Stimulated activated naive CD4-positive, alpha-beta T cell (primary cell): Measurements from ENCODE around the gene STARD9.
"Not testable (repeated sequence)": the region's sequence is repeated elsewhere in the genome, so short reads cannot be mapped to it uniquely, and the experiment has no call there.

Experiments
- DNase-seq, 6 experiments: peaks; one replicate each; lab custom pipeline; 2025; lab: John Stamatoyannopoulos, UW

The STARD9 gene

DNA sequence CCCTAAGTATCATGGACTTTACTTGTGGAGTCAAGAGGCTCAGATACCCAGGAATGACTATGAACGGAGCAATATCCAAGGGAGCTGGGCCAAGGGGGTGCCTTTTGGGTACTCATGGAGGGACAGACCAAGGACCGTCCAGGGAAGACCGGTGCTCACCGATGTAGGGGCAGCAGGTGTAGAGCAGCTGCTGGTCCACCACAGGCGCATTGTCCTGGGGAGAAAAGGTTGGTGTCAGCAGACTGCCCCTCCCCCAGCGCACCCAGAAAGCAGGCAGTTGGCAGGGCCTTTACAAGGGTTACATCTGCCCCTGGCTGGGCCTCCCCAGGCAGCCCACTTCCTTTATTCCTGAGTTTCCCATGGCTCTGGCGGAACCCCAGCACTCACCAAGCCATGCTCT, 154.0 kb downstream of the STARD9 start:
- no peak for DNase-seq

DNA sequence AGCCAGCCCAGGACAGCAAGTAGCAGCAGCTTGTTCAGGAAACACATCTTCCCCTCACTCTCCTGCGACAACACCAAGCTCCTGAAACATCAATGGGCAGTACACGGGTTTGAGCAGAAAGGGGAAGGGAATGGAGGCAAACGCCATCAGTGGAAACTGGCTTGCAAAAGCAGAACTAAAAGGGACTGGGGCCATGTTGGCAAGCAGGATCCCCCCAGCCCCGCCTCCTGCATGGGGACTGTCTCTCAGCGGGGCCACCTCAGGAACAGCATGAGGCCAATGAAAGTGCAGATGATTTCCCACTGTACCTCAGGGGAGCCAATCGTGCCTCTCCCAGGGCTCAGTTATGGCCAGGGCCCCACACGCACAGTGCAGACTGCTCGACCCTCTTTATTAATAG, 154.7 kb downstream of the STARD9 start:
- no peak for DNase-seq

DNA sequence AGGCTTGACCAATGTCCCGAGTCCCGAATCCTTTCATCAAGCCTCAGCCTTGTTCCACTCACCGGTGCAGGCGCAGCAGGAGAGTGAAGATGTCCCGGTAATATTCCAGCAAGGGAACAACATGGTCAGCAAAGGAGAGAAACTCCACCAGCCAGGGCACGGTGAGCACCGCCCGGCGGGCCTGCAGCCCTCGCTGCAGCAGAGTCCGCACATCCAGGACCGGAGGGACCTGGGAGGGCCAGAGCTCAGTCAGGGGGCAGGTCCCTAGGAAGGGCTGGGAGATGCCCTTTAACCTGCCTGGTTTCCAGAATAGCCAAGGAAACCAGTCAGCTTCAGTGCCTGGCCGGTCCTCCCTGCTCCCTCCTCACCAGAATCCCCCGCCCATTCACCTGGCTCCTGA, 155.1 kb downstream of the STARD9 start:
- DNase-seq: no peak

DNA sequence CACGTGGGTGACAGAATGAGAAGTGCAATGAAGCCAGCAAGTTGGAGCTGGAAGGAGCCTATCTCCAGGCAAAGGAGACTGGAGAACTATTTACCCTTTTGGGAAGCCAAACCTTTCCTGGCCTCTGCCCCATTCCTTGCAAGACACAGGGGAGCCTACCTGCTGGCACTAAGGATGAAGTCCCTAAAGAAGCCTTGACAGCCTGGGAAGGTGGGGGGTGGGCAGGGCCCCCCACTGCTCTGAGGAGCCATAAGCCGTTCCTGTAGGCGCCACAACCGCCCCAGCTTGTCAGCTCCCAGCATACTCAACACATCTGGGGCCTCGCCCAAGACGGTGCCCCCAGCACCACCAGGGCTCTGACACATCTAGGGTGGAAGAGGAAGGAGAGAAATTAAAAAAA, 156.1 kb downstream of the STARD9 start:
- DNase-seq: no peak

DNA sequence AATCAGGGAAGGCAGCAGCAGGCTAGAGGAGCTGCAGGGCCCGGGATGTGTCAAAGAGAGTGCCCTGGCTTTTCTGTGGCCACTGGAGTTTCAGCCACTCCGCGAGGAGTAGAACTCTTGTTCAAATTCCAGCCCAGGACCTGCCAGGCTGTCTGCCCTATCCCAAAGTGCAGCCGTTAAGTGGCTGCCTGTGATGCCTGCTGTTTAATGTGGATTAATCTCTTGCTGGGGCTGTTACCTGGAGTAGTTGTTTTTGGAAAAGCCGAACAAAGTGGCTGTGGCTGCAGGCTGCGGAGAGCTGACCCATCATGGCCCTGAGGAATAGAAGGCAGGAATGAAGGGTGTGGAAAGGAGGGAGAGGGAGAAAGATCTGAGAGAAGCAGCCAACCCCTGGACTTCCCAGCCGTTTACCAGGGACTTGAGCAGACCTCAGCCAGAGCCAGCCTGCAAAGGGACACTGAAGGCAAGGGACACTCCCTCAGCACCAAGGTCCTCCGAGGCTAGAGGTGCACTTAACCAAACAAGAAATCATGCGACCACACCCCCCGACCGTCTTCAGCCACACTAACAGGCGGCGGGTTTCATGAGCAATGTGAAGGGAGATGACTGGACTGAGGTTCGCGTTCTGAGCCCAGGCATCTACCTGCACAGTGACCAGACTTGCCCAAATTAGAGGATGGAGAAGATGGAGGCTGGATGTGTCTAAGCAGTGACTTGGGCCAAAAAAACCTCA, 156.9 kb downstream of the STARD9 start:
- DNase-seq: no peak

DNA sequence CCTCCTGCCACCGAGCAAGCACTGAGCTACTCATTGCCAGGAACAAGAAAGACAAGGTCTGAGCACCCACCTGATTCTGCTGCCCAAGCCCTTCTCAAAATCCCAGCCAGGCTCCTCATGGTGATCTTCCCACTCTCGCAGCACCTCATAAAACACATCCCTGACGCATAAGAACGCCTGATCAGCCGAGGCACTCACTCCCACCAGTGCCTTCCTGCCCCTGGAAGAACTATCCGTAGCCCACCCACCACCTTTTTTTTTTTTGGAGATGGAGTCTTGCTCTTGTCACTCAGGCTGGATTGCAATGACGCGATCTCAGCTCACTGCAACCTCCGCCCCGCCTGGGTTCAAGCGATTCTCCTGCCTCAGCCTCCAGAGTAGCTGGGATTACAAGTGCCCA, 157.6 kb downstream of the STARD9 start:
- DNase-seq: no peak

DNA sequence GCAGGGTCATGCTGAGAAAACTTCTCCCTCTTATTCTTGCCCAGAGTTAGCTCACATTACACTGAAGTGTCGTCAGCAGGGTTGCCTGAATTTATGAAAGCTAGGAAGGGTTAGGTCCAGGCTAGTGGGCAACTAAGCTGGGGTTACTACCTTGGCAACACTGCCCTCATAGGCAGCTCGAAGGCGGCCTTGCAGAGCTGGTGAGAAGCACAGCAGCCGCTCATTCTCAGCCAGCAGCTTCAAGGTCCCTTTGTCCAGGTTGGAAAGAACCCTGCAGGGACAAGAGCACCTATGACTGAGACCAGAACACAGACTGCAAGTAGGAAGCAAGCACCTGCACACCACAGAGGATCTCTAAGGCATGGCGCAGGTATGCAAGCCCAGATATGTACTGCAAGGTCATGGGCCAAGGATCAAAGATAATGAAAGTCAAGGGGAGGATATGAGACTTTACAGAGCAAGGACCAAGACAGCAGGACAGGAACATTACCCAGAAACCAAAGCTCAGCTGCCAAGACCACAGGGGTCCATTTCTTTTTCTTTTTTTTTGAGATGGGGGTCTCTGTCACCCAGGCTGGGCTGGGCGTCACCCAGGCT, 158.8 kb downstream of the STARD9 start:
- DNase-seq: no peak

DNA sequence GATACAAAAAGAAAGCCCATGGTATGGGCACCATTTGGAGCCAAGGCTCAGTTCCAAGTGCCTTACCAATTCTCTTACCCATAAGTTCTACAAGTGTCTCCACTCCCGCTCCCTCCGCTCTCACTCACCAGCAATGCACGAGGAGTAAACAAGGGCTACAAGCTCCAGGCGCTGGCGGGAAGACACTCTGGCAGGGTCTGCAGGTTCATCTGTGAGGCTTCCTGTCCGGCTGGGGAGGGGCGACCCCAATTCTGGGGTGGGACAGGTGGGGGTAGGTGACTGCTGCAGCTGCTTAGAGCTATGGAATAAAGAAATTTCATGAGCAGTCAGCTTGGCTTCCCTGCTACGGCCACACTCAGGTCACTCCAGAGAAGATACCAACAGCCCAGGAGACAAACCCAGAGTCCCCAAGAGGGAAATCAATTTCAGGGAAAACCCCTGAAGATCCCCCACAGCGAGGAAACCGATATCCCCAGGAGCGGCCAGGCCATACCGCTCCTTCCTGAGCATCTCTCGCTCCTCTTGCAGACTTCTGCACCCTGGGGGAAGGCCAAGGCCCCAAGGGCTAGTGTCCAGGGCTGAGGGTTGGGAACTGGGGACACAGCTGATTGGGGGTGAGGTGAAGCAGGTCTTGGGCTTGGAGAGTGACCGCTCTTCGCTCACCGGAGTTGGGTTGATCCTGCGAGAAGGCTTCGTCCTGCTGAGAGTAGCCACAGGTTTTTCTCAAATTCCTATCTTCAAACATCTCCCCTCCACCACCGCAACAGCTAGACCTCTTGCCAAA, 160.2 kb downstream of the STARD9 start:
- no peak for DNase-seq

DNA sequence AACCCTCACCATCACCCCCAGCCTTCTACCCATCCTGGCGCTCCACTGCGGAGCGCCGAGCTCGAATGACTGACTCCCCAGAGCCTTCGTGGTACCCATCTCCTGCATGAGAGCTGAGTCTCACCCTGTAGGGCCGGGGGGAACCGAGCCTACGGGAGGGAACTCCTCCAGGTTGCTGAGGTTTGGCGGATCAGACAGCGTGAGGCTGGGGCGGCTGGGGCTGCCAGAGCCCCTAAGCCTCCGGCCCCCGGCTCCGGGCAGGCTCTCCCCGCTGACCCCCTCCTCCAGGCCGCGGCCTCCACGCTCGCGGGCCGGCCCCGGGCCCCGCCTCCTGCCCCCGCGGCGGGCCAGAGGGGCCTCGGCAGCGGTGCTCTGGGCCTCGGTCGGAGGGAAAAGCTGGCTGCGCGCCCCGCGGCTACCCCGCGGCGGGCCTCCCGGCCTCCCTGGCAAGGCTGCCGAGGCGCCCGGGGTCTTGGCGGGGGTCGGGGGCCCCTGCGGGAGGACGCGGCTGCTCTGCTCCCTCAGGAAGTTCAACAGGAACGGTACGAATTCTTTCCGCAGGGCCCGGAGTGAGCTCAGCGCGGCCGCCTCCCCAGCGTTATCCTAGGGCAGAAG, 160.9 kb downstream of the STARD9 start:
- peak in 2 of 6 experiments; percentile 24 to 56 for DNase-seq

DNA sequence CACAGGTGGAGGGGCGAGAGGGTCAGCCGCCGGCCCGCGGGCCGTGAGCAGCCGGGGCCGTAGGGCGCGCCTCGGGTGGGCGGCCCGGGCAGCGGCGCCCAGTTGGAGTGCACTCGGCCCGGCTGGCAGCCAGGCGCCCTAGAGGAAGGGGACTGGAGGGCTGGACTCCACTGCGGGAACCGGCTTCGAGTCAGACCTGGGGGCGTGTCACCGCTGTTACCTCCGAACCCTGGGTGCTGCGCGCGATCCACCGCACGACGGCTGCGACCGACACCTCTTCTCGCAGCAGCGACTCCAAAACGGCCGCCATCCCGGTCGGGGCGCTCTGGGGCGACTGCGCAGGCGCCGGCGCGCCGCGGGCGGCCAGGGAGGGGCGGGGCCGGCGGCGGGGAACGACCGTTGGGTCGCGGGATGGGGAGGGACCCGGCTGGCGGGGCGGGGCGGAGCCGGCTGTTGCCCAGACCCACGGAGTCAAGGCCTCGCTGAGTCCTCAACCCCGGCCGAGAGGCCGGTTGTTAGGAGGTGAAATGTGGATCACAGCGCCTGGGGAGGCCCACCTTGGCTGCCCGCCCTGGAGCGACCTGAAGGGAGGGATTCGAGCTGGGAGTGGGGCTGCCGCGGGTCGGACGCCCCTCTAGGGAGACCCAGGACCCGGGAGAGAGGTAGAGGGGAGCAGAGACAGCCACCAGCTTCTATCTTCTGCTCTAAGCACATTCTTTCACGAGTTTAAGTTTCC, 161.6 kb downstream of the STARD9 start, which contains the start of gene CDAN1:
Gene CDAN1 (minus strand): TSS at position 336 of the 736 bp plus-strand sequence. CDS start 26 bp downstream, at position 310.
- DNase-seq: peak; percentile 80 to 92 (median 89)

DNA sequence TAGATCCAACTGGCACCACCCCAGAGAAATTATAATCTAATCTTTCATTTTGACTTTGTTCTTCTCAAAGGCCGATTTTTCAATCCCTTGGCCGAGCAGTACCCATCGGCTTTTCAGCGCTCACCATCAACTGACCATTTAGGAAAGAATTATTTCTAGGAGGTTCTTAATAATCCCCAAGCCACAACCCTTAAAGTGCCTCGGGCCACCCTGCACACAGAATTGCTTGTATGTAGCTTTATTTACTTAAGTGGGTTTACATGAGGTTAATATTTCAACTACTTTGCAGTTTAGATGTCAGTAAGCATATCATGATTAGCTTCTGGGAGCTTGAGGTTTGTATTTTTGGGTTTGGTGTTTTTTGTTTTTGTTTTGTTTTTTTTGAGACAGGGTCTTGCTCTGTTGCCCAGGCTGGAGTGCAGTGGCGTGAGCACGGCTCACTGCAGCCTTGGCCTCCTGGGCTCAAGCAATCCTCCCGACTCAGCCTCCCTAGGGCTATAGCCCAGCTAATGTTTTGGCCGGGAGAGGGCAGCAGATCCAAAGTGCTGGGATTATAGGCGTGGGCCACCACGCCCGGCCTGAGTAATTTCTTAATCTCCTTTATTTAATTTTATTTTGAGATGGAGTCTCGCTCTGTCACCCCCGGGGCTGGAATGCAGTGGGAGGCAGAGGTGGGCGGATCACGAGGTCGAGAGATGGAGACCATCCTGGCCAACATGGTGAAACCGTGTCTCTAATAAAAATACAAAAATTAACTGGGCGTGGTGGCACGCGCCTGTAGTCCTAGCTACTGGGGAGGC, 162.3 kb downstream of the STARD9 start:
- DNase-seq: no peak

DNA sequence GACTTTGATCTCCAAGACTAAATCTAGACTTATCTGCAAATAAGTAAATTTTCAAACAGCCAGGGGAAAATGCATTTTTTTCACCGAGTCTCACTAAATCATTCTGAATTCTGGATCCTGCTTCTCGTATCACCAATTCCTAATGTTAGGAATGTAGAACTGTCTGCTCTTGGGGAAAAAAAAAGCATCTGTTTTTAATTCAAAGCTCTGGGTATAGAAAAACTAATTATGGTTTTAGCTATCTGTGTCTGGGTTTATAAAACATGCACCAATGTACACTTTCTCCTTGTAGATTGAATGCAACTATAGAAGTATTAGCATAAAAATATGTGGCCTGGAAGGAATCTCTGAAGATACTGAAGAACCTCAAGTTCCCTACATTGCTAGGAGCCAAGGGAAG, 166.3 kb downstream of the STARD9 start:
- DNase-seq: no peak

DNA sequence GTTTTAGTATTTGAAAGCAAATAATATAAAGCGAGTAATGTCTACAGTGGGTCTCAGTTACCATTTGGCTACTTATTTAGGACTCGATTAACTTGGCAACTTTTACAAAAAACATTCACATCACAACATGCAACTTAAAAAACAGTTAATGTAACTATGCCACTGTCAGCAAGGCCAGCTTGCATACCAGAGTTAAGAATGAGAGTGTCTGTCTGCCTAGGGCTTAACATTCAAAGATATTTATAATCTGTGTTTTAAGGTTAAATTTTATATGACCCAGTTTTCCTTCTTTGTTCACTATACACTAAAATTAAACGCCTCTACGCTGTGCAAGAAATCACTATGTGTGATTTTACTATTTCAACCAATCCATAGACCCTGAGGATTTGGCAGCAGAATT, 166.7 kb downstream of the STARD9 start:
- no peak for DNase-seq

DNA sequence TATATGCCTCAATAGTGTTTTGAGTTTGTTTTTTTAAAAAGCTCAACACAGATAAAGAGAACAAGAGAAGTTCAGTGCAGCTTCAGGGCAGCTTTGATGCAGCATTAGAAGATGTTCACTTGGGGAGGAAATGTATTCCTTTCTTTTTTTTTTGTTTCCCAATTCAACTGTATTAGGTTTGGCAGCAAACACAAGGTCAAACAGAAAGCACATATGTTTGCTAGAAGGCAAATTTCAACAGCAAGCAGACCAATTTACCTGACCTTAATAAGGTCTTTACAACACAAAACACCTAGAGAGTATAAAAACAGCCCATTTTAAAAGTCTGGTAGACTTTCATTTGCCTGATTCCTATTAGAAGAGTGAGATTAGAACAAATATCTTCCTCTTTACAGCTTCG, 168.8 kb downstream of the STARD9 start:
- DNase-seq: no peak

DNA sequence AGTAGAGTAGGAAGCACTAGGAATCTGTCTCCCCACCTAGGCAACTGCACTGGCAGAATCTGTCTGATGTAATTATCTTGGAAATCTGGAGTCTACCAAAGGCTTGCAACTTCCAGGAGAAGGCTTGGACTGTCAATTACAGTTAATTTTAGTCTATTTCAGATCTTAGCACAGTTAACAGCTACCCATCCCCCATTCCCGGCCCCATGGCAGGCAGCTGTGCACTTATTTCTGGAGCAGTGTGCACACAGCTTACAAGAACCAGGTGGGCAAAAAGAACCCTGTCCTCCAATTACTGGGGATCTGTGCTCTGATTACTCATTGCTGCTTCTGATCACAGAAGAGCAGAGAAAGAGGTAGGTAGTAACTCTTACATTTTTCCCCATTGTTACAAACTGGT, 173.9 kb downstream of the STARD9 start:
- no peak for DNase-seq

DNA sequence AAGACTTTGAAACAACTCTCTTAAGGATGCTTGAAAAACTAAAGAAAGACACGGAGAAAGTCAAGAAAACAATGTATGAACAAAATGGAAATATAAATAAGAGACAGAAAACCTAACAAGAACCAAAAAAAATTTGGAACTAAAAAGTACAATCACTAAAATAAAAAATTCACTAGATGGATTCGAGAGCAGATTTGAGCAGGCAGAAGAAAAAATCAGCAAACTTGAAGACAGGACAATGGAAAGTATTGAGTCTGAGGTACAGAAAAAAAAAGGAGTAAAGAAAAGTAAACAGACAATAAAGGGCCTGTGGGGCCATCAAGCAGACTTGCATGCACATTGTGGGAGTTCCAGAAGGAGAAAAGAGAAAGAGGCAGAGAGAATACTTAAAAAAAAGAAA, 174.9 kb downstream of the STARD9 start:
- no peak for DNase-seq

DNA sequence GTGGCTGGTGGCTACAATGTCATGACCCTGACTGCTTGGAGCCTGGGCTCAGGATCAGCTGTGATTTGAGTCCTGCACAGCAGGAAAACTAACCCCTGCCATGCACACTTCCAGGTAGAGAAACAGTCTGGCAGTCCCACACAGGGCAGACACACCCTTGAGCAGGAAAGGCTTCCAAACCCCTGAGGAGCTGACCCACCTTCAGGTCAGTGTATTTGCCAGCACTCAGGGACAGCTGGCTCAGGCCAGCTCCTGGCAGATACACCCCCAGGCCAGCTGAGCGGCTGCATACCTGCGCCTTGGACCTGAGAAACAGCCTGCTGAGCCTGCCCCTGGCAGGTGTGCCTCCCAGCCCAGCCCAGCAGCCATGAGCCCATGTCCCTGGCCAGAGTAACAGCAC, 183.7 kb downstream of the STARD9 start:
- DNase-seq: no peak

DNA sequence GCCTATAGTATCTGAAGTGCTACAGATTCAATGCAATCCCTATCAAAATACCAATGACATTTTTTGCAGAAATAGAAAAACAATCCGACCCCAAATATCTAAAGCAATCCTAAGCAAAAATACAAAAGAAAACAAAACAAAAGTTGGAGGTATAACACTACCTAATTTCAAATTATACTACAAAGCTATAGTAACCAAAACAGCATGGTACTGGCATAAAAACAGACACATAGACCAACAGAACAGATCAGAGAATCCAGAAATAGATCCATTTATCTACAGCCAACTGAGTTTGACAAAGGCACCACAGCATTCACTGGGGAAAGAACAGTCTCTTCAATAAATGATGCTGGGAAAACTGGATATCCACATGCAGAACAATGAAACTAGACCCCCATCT, 185.4 kb downstream of the STARD9 start:
- DNase-seq: no peak

DNA sequence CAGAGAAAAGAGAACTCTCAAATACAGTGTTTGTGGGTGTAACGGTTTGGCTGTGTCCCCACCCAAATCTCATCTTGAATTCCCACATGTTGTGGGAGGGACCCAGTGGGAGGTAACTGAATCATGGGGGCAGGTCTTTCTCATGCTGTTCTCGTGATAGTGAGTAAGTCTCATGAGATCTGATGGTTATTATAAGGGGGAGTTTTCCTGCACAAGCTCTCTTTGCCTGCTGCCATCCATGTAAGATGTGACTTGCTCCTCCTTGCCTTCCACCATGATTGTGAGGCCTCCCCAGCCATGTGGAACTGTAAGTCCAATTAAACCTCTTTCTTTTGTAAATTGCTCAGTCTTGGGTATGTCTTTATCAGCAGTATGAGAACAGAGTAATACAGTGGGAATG, 186.4 kb downstream of the STARD9 start:
- DNase-seq: not testable (repeated sequence)

DNA sequence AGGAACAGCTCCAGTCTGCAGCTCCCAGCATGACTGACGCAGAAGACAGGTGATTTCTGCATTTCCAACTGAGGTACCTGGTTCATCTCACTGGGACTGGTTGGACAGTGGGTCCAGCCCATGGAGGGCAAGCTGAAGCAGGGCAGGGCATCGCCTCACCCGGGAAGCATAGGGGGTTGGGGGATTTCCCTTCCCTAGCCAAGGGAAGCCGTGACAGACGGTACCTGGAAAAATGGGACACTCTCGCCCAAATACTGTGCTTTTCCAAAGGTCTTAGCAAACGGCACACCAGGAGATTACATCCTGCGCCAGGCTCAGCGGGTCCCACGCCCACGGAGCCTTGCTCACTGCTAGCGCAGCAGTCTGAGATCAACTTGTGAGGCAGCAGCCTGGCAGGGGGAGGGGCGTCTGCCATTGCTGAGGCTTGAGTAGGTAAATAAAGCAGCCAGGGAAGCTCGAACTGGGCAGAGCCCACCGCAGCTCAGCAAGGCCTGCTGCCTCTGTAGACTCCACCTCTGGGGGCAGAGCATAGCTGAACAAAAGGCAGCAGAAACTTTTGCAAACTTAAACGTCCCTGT, 188.8 kb downstream of the STARD9 start:
- not testable (repeated sequence) for DNase-seq

DNA sequence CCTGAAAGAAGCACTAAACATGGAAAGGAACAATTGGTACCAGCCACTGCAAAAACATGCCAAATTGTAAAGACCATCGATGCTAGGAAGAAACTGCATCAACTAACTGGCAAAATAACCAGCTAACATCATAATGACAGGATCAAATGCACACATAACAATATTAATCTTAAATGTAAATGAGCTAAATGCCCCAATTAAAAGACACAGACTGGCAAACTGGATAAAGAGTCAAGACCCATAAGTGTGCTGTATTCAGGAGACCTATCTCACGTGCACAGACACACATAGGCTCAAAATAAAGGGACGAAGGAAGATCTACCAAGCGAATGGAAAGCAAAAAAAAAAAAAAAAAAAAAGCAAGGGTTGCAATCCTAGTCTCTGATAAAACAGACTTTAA, 190.7 kb downstream of the STARD9 start:
- DNase-seq: not testable (repeated sequence)
